ENCODE results near the gene VWA8.
A peak's percentile ranks its signal among the peaks of the same experiment; 100 is the strongest.

The VWA8 gene

DNA sequence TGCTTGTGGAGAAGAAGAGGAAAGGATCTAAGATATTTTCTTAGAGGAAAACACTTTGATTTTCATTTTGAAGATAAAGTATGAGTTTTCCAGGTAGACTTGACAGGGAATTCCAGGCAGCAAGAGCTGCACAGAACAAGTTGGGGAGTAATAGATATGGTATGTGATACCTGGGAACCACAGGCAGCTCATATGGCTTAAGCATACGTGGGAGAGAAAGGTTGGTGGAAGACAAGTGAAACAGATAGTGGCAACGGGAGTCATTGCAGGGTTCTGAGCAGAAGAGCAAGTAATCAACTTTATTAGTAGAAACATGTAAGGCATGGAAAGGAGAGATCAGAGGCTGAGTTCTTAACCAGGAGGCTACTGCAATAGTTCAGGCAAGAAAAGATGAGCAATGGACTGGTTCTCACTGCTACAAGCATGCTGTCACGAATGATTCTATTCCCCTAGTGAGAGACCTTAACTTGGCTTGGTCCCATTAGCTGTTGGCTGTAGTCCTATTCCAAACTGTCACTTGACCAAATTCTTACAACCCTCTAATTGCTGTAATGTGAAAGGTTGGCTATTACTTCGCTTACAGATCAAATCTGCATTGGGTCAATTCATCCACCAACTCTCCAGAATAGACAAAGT lies 217.9 kb downstream of the VWA8 start:
- DNase-seq (ENCODE audit: low spot score): no peak

DNA sequence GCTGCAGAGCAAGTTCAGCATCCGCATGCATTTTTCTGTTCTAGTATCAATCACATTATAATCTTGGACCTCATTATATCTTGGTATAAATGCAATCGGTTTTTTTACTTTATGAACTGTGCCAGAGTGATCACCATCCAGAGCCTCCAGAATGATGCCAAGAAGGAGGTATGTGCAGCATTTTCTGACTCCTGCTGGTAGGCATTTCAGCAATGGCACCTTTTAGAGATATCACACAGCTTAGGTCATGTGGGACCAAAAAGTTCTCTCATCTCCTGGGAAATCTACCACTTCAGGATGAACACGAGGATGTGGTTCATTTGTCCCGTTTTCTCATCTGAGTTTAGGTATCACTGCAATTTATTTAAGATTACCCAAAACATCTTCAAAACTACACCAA lies 220.4 kb downstream of the VWA8 start:
- DNase-seq (ENCODE audit: low spot score): no peak

DNA sequence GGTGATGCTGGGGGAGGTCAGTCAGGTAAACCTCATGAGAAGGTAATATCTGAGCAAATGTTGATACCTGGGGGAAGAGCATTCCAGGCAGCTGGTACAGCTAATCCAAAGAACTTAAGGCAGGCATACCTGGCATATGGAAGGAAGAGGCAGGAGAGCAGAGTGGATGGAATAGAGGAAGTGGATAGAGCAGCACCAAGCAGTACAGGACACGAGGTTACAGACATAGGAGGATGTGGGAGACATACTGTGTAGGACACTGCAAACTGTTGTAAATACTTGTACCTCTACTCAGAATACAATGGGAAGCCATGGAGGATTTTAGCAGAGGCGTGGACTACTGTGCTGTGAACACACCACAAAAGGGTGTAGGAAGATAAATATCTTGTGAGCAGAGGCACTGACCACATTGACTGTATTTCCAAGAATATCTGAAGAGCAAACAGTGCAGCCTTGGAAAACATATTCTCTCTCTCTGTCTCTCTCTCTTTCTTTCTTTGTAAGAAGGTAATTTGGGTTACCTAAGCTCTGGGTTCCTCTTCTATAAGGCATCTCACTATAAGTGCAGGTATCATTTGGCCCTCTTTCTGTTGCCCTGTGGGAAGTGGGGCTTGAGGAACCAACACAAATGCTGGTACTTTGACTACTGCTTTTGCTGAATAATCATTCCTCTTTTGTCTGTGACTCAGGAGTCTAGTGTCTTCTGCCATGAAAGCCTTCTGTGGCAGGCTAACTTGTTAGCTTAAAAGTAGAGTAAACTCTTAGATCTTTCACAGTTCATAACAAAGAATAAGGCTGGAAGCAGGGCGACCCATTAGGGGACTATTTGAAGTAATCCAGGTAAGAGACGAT lies 238.0 kb downstream of the VWA8 start:
- DNase-seq (ENCODE audit: low spot score): no peak

DNA sequence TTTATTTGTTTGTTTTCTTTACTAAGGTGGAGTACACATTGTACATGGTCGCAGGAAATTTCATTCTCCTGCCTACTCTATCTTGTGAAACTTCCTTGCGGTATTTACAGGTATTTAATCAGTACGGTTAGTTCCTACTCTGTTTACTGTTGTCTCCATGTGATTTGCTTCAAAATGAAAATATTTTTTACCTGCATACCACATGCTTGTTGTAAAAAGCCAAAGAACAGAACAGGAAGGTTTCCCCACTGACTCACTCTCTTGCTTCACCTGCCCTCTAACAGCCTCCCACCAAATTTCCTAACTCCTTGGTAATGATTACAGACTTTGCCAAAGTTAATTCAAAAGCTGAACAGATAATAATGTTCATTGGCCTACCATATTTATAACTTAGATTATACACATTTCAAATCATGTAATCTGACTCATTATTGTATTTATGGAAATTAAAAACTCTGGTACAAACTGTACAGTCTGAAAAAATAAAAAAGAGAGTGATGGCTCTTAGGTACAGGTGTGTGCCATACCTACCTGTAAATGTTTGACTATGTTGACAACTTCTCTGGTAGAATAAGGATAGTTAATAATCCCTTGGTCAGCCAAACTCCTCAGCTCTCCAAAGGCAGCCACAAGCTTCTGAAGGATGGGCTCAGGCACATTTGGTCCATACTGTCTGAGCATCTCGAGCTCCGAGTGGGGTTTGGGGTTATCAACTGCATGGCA lies 239.9 kb downstream of the VWA8 start:
- DNase-seq (ENCODE audit: low spot score): no peak

DNA sequence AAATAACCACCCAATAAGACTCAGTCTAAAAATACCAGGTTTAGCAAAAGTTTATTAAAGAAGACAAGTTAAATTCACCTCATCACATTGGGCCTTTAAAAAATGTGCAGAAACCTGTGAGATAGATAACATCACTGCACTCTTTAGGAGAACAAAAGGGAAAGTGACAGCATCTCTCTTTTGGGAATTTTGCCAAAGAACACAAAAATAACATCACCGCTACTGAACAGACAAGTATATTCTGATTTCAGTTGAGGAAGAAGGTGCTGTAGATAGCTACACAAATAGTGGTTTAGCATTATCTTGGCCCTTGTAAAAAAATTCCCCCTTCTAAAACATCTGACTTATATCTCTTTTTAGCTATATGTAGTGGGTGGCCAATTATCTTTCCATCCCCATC lies 244.7 kb downstream of the VWA8 start:
- no peak for DNase-seq (ENCODE audit: low spot score)

DNA sequence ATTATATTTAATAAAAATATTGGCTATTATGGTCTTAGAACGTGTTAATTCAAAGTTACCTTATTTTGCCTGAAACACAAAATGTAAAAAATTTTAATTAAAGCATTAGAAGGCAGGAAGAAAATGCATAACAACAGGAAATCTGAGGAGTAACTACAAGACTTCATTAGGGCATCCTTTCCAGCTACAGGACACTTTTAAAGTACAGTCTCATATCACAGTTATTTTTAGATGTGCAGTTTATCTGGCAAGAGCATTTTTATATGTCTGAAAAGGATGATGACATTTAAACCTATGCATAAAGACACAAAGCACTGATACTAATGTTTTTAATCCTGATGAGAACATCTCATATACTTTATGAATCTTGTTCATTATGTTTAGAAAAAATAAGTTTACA lies 247.5 kb downstream of the VWA8 start:
- DNase-seq (ENCODE audit: low spot score): no peak

DNA sequence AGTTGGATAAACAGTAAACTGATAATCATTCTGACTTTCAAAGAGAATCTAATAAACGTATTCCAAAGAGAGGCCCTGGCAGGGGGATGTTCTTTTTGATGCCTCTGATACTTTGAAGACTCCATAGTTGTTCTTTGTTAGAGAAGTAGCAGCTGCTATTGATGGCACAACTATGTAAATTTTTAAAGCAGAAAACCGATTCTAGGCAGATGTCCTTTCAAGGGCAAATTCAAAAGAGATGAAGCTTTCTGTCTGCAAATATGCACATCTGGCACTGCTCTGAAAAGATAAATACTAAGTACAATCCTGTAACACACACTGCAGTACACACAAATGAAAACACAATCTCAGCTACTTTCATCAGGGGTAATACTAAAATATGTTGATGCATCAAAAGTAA lies 250.1 kb downstream of the VWA8 start:
- DNase-seq (ENCODE audit: low spot score): no peak

DNA sequence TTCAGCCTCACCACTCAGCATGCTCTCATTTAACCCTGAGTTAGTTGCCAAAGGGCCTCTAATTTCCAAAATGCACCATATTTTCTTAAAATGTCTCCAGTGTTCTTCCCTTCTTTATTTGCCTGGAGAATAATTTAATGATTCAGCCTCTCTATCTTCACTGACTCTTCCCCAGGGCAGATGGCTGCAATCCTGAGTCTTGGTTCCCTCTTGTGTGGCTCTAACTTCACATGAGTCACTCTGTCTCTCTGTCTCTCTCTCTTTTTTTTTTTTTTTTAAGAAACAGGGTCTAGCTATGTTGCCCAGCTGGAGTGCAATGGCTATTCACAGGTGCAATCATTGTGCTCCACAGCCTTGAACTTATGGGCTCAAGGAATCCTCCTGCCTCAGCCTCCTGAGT lies 251.4 kb downstream of the VWA8 start:
- peak; percentile 21 for DNase-seq (ENCODE audit: low spot score)

DNA sequence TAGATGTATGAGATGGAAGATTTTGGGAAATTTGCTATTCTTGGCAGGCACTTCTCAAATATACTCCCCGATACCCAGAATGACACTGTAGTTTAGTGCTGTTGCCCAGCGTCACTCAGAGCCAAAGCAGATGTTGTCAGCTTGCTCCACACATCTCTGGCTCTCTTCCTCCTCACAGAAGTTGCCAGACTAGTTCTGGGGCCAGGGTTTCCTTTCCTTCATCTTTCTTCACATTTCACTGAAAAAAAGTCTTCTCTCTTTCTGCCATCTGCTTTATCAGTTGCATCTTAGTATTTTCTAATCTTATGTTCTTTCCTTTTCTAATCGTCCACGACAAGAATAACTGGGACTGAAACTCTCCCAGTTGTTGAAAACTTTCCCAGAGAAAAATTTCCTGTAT lies 252.2 kb downstream of the VWA8 start:
- peak; percentile 24 for DNase-seq (ENCODE audit: low spot score)

DNA sequence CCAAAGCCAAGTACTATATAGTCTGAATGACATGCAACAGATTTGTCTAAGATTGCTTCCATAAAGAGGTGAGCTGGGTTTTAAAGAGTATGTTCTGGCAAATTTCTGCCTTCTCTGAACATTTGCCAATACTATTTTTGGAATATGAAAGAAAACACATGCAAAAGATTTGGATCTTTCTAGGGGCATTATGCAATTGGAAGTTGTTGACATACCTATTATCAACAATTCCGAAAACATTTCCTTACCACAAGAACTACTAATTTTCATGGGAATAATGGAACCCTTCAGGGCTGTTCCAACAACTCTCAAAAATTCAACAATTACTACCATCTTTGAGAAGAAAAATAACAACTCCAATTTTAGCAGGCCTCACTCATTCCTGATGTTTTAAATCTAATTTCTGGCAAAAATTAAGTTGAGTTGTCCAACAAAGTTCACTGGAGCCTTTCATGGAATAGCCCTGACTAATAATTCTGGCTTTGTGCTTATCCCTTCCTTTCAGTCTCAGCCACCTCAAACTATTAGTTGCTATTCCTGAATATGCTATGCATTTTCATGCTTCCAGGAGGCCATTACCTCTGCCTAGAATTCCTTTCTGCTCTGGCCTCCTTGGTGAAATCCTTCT lies 253.6 kb downstream of the VWA8 start:
- no peak for DNase-seq (ENCODE audit: low spot score)

DNA sequence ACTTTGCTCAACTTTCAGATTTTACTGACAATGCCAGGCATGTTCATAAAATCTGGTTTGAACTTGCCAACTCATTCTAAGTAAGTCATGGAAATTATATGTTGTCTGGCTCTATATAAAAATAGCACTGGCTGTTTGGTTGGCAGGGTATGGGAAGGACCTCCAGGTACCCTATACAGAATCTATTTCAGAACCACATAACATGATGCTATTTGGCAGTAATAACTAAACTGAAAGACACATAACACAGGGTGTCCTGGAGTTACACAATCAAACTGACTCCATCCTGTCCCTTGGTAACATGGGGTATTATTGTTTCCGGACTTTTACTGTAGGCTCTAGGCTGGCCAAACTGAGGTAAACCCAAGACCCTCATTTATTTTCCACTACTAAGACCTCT lies 254.8 kb downstream of the VWA8 start:
- DNase-seq (ENCODE audit: low spot score): no peak

DNA sequence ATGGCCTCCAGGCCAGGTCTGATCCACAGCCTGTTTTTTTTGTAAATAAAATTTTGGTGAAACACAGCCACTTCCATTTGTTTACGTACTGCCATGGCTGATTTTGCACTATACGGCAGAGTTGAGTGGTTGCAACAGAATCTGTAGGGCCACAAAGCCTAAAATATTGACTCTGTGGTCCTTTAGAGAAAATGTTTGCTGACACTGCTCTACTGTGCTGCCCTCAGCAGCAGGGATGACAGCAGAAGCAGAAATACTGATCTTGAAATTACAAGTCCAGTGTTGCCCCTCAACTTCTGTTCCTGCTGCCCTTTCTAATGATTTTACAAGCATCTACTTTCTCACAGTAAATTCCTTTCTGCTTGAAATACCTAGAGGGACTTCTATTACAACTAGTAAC lies 258.4 kb downstream of the VWA8 start:
- DNase-seq (ENCODE audit: low spot score): no peak

DNA sequence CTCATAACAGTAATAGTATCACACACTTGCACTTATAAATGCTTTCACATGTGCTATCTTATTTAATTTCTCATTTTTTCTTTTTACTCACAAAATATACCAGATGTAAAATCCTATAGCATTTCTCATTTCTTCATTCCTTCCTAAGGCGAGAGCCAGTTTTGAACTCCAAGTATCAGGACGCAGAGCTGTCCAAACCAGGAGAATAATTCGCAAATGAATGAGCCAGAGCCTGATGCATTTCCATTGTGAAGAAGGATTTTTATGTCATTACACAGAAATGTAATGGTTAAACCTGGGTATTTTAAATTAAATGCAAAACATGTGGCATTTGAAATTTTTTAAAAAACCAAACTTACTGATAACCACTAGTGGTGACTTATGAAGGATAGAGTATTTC lies 259.2 kb downstream of the VWA8 start:
- no peak for DNase-seq (ENCODE audit: low spot score)

DNA sequence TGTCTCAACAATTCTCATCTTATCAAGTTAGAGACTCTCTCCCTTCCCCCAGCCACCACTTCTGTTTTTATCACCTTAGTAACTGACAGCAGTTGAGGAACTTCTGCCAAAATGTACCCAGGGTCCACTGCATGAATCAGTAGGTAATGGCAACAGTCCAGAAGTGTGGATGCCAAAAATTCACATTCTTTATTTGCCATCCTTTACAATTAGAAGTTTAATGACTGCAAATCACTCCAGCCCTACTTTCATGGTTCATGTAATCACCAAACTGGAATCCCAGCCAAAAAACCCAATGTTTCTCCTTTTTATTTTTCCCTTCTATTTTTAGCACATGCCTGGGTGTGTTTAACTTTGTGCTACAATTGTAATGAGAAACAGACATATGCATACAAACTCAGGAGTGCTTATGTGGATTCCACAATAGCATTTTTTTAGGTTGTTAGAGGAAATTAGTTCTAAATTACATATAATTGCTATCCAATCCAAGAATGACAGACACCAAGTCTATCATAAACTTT lies 260.1 kb downstream of the VWA8 start:
- DNase-seq (ENCODE audit: low spot score): peak; percentile 51

DNA sequence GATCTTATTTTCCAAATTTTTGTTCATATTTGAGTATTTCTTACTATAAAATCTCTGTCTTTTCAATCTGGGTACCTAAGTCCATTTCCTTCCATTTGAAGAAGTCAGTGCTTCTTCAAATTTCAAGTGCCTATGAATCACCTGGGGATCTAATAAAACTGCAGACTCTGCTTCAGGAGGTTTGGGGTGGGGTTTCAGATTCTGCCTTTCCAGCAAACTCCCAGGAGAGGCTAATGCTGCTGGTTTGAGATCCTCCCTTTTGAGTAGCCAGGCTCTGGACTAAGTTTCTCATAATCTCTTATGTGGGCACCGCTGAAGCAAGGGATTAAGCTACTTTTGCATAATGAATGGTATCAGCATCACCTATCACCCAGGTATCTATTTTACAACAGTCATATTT lies 261.1 kb downstream of the VWA8 start:
- no peak for DNase-seq (ENCODE audit: low spot score)

DNA sequence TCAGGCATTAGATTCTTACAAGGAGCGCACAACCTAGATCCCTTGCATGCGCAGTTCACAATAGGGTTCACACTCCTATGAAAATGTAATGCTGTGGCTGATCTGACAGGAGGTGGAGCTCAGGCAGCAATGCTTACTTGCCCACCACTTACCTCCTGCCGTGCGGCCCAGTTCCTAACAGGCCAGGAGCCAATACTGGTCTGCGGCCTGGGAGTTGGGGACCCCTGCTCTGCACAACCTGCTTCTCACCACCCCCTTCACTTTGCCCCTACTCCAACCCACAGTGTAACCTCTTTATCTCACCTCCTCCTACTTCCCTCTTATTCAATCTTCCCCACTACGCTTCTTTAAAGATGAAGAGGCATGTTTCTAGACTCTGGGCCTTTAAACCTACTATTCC lies 263.3 kb downstream of the VWA8 start:
- no peak for DNase-seq (ENCODE audit: low spot score)

DNA sequence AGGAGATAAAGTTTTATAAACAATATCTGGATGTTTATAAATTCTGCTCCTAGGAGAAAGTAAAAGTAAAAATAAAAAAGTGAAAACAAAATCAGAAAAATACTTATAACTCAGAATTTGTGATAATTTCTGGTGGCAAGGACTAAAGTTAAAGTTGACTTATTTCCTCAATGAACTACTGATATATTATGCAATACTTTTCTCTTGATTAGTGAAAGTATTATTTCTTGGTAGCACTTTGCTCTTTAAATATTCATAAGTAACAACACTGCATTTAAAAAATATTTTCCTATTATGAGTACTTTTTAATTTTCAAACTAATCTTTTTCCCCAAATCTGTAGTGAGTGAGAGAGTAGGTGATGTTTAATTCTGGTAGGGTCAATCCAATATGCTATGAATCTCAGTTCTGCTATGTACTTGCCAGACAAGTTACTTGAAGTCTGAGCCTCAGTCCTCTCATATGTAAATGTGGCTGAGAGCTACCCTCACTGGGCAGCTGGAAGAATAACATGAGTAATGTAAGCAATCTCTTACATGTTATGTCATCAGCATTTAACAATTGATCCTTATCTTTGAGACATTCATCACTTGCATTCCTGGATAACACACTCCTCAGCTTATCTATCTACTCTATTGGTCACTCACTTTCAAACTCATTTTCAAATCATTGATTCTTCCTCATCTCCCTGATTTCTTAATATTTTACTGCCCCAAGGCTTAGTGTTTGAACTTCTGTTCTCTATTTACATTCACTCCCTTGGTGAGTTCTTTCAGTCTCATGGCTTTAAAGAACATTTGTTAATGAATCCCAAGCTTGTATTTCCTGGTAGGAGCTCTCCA lies 264.5 kb downstream of the VWA8 start:
- no peak for DNase-seq (ENCODE audit: low spot score)

DNA sequence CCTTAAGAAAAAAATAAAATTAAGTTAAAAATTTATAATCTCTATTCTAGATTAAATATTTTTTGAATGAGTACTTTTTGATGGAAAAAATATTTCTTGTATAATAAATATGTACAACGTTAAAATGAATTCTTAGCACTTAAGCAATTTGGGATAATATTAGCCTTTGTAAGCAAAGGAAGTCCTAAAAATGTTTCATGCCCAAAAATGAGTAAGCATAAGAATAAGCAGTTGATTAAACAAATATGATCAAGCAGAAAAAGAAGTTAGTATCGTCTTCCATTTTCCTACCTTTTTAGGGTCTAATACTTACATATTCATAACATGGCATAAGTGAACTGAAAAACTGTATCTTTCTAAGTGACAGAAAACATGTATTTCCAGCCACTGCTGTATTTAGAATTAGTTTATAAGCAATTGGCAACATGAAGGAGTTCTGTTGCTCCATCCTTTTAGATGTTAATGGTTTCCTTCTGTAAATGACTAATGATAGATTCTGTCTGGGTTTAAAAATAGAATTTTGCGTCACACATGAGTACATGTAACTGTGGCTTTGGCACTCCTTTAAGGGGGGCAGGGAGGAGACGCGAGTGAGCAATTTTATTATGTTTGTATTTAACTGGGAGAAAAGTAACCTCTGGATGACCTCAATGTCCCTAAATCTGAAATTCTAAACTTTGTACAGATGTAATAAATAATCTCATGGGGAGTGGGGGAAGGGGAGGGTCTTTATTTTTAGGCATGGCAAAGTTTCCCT lies 266.2 kb downstream of the VWA8 start:
- peak; percentile 74 for DNase-seq (ENCODE audit: low spot score)

DNA sequence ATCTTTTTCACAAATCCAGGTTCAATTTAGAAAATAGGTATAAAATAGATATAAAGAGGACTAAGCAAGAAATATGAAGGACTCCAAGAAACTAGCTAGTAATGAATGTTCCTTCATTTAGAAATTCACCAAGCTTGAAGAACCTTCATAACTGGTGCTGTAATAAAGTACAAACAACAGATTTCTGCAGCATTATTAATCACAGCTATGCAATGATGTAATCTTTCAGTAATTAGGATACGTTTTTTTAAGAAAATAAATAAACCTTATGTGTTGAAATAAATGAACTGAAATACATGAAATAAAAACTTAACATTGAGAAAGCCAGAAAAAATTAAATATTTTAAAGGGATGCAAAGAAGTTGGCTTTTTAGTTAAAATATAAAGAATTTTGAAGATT lies 267.5 kb downstream of the VWA8 start:
- no peak for DNase-seq (ENCODE audit: low spot score)

DNA sequence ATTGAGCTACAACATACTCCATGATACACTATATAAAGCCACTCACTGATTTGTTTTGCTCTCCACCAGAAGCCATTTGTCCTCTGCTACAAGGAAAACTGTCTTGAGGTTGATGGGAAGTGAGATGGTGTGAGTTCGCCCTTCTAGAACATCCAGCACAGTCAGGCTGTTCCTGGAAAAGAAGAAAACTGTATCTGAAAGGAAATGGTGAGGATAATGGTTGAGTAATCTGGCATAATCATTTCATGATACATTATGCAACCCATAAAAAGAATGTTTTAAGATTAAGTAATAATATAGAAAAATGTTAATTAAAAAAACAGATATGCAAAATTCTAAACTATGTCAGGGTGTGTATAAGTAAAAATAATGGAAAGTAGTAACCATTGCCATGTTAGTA lies 269.6 kb downstream of the VWA8 start:
- DNase-seq (ENCODE audit: low spot score): no peak

DNA sequence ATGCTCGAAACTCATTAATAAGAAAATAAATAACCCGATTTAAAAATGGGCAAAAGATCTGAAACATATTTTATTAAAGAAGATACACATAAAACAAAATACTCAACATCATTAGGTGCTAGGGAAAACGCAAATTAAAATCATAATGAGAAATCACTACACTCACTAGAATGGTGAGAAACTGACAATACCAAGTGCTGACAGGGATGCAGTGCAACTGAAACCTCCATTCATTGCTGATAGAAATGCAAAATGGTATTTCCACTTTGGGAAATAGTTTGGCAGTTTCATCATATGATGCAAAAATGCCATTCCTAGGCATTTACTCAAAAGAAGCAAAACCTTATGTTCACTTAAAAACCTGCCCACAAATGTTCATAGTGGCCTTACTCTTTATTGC lies 278.1 kb downstream of the VWA8 start:
- DNase-seq (ENCODE audit: low spot score): no peak

Data from AG20443 (cell line).